GM23248 (cell line): ENCODE data around the gene SLC30A3. TPM values are rescaled to one million over a fixed set of nuclear protein-coding genes. Genes with fewer than 3 reads are reported as not detected.
A peak's percentile ranks its signal among the peaks of the same experiment; 100 is the strongest.

Experiments
- DNase-seq: peaks from one replicate; pipeline ENCODE4 v3.0.0-alpha.2; 2015
- H2AFZ ChIP-seq: fragments of 200-600 bp; sonication (generic); 2 replicates; pipeline ENCODE4 v1.6.1; 2016; ENCODE audit warnings: antibody characterized with exemption
- H3F3A ChIP-seq: fragments of 200-600 bp; sonication (generic); 2 replicates; pipeline ENCODE4 v1.6.1; 2016; ENCODE audit warnings: mild to moderate bottlenecking, antibody characterized with exemption, mixed run types; ENCODE audit not compliant: insufficient read depth
- H3K27ac ChIP-seq: fragments of 200-600 bp; sonication (generic); 2 replicates; pipeline ENCODE4 v1.5.1; 2016; ENCODE audit warnings: mild to moderate bottlenecking
- H3K27me3 ChIP-seq: fragments of 200-600 bp; sonication (generic); replicated peaks from 2 replicates; pipeline ENCODE4 v1.6.1; 2016; ENCODE audit warnings: mild to moderate bottlenecking; ENCODE audit not compliant: insufficient read depth
- H3K36me3 ChIP-seq: fragments of 200-600 bp; sonication (generic); 2 replicates; pipeline ENCODE4 v1.6.1; 2016; ENCODE audit warnings: low read depth, mild to moderate bottlenecking
- H3K4me1 ChIP-seq: fragments of 200-600 bp; sonication (generic); 2 replicates; pipeline ENCODE4 v1.6.1; 2016; ENCODE audit warnings: mild to moderate bottlenecking; ENCODE audit not compliant: insufficient read depth
- H3K4me2 ChIP-seq: fragments of 200-600 bp; sonication (generic); one replicate; pipeline ENCODE4 v1.6.1; 2016; ENCODE audit warnings: mild to moderate bottlenecking; ENCODE audit not compliant: unreplicated experiment
- H3K4me3 ChIP-seq: fragments of 200-600 bp; sonication (generic); 2 replicates; pipeline ENCODE4 v1.5.1; 2016; ENCODE audit warnings: mild to moderate bottlenecking
- H3K79me2 ChIP-seq: fragments of 200-600 bp; sonication (generic); 2 replicates; pipeline ENCODE4 v1.6.1; 2016; ENCODE audit warnings: mild to moderate bottlenecking; ENCODE audit not compliant: insufficient read depth
- H3K9ac ChIP-seq: fragments of 200-600 bp; sonication (generic); 2 replicates; pipeline ENCODE4 v1.6.1; 2016; ENCODE audit warnings: mild to moderate bottlenecking
- H3K9me2 ChIP-seq: fragments of 200-600 bp; sonication (generic); 2 replicates; pipeline ENCODE4 v1.6.1; 2016; ENCODE audit warnings: mixed run types, mild to moderate bottlenecking, moderate library complexity; ENCODE audit not compliant: insufficient read depth
- H3K9me3 ChIP-seq: fragments of 200-600 bp; sonication (generic); one replicate; pipeline ENCODE4 v1.6.1; 2017; ENCODE audit warnings: low read depth
- H4K20me1 ChIP-seq: fragments of 200-600 bp; sonication (generic); 2 replicates; pipeline ENCODE4 v1.6.0; 2016; ENCODE audit not compliant: insufficient read depth
- EZH2 ChIP-seq: fragments of 200-600 bp; sonication (generic); IDR thresholded peaks from 2 replicates; pipeline ENCODE4 v1.6.1; 2018; ENCODE audit warnings: antibody characterized with exemption, mild to moderate bottlenecking; ENCODE audit not compliant: insufficient read depth, poor library complexity, severe bottlenecking
- EZH2phosphoT487 ChIP-seq: fragments of 200-600 bp; sonication (generic); IDR thresholded peaks from 2 replicates; pipeline ENCODE4 v1.6.1; 2018; ENCODE audit warnings: antibody characterized with exemption, moderate library complexity, mild to moderate bottlenecking, low read depth; ENCODE audit not compliant: insufficient read depth
- WGBS, 2 experiments: methylation state at CpG; one replicate each; pipeline ENCODE4 v1.1.6; 2015 to 2017; ENCODE audit warnings: low lambda C conversion rate in 2 of 2, low coverage in 1 of 2; ENCODE audit errors: missing lambda C conversion rate in 2 of 2; 5-methylcytosine and 5-hydroxymethylcytosine counted together
- in situ Hi-C: fragments of 300-500 bp; cut with MboI; formaldehyde crosslinking; loops from 2 replicates; pipeline ENCODE4 v1.15.0; 2020
- polyA plus RNA-seq: library from polyadenylated mRNA; unstranded; fragments of >200 nt; fragmentation: Nextera tagmentation; extraction: Ambion mirVana; gene quantifications from 2 replicates; pipeline ENCODE4 v1.2.1, GENCODE V29; 2016
- total RNA-seq: library from RNA; depleted of rRNA; stranded (reverse); fragments of >200 nt; shearing (Covaris generic); gene quantifications from 2 replicates; pipeline ENCODE4 v1.2.3, GENCODE V29; 2014

SLC30A3 gene
- total and polyA plus RNA-seq, 2 experiments from 2014 or later: not detected

GRCh38 chr2:27264253-27264752 is 1.5 kb upstream of the SLC30A3 start:
- Histone ChIP-seq H4K20me1 (no peaks in the 10 kb centered on the region), H3K36me3 (no peaks in the 10 kb centered on the region), H3F3A (no peaks in the 10 kb centered on the region), H3K79me2 (no peaks in the 10 kb centered on the region), H3K4me2 (no peak overlapping the region), H3K4me1 (no peaks in the 10 kb centered on the region), H3K4me3 (no peak overlapping the region), H3K27me3 (peaks cover 78% of the 10 kb centered on the region), H3K27ac (no peak overlapping the region), H3K9ac (no peak overlapping the region), H2AFZ (0 out of 2 replicates have a peak overlapping the region, but pooled peaks have one; percentile 5), H3K9me3 (no peaks in the 10 kb centered on the region), H3K9me2 (no peaks in the 10 kb centered on the region)
- WGBS, 2 experiments: 2 to 4% methylated on average over 30 to 37 of the region's 38 CpGs
- TF ChIP-seq EZH2: no peak
- TF ChIP-seq EZH2phosphoT487: no peak
- DNase-seq: no peak
- in situ Hi-C loops: no loop called here

- Histone ChIP-seq H3K9ac (no peak overlapping the region), H3K36me3 (no peaks in the 10 kb centered on the region), H2AFZ (peak overlapping the region; percentile 47; the same call in 1 of the 2 replicates), H3K4me2 (peak overlapping the region; percentile 39), H3K27me3 (peaks cover 78% of the 10 kb centered on the region), H3F3A (no peaks in the 10 kb centered on the region), H3K9me2 (no peaks in the 10 kb centered on the region), H3K4me1 (no peaks in the 10 kb centered on the region), H3K27ac (no peak overlapping the region), H3K9me3 (no peaks in the 10 kb centered on the region), H4K20me1 (no peaks in the 10 kb centered on the region), H3K4me3 (peak overlapping the region; percentile 31), H3K79me2 (no peaks in the 10 kb centered on the region)
- peak; percentile 30 for TF ChIP-seq EZH2
- TF ChIP-seq EZH2phosphoT487: peak; percentile 72; the same call in 1 of the 2 replicates
- in situ Hi-C loops: no loop called here
- no peak for DNase-seq
- WGBS, 2 experiments: 5 to 6% methylated on average over 46 of the region's 46 CpGs
These were observed 723 bp upstream of the SLC30A3 start for GRCh38 chr2:27263287-27264252.

GRCh38 chr2:27261926-27262298 is 935 bp downstream of the SLC30A3 start:
- no peak overlapping the region for H3K9ac ChIP-seq
- H3K4me2 ChIP-seq: no peak overlapping the region
- H3K4me3 ChIP-seq: no peak overlapping the region
- no peaks in the 10 kb centered on the region for H4K20me1 ChIP-seq
- no peak for DNase-seq
- H3K79me2 ChIP-seq: no peaks in the 10 kb centered on the region
- WGBS, 2 experiments: 2 to 5% methylated on average over 7 to 10 of the region's 40 CpGs
- no peaks in the 10 kb centered on the region for H3K9me2 ChIP-seq
- no peak overlapping the region for H2AFZ ChIP-seq
- no peaks in the 10 kb centered on the region for H3K36me3 ChIP-seq
- no peak overlapping the region for H3K27ac ChIP-seq
- no peak for TF ChIP-seq EZH2phosphoT487
- no peak for TF ChIP-seq EZH2
- H3K9me3 ChIP-seq: no peaks in the 10 kb centered on the region
- peaks cover 72% of the 10 kb centered on the region for H3K27me3 ChIP-seq
- no peaks in the 10 kb centered on the region for H3K4me1 ChIP-seq
- in situ Hi-C loops: no loop called here
- no peaks in the 10 kb centered on the region for H3F3A ChIP-seq

GRCh38 chr2:27261241-27261925 is 1.5 kb downstream of the SLC30A3 start:
- Histone ChIP-seq H3K9me3 (no peaks in the 10 kb centered on the region), H2AFZ (no peak overlapping the region), H3K36me3 (no peaks in the 10 kb centered on the region), H3K4me2 (no peak overlapping the region), H3F3A (no peaks in the 10 kb centered on the region), H4K20me1 (no peaks in the 10 kb centered on the region), H3K27me3 (peaks cover 70% of the 10 kb centered on the region), H3K9ac (no peak overlapping the region), H3K9me2 (no peaks in the 10 kb centered on the region), H3K27ac (no peak overlapping the region), H3K4me3 (no peak overlapping the region), H3K79me2 (no peaks in the 10 kb centered on the region), H3K4me1 (no peaks in the 10 kb centered on the region)
- in situ Hi-C loops: no loop called here
- DNase-seq: no peak
- WGBS, 2 experiments: 28 to 30% methylated on average over 11 of the region's 11 CpGs
- no peak for TF ChIP-seq EZH2phosphoT487
- TF ChIP-seq EZH2: peak; percentile 90
